Fibroblast of lung (primary cell): ENCODE results near the gene PPP1R12A. TPM values are rescaled to one million over a fixed set of nuclear protein-coding genes. Genes with fewer than 3 reads are reported as not detected.

Source experiments
- DNase-seq, 2 donors: peaks; one replicate each; pipeline versions ENCODE4 v3.0.0 to v3.0.0-alpha.2; 2010; ENCODE audit warnings: low read depth in 2 of 2
- H2AFZ ChIP-seq: 2 replicates; pipeline ENCODE4 v1.5.1; 2012; ENCODE audit warnings: low read length, control low read depth, inconsistent platforms
- H3K27ac ChIP-seq: 2 replicates; pipeline ENCODE4 v1.5.1; 2011; ENCODE audit warnings: low read length, control low read depth; ENCODE audit not compliant: insufficient read depth
- H3K27me3 ChIP-seq: 2 replicates; pipeline ENCODE4 v1.5.1; 2011; ENCODE audit warnings: mild to moderate bottlenecking, low read length; ENCODE audit not compliant: control insufficient read depth, insufficient read depth
- H3K36me3 ChIP-seq: 2 replicates; pipeline ENCODE4 v1.5.1; 2011; ENCODE audit warnings: low read length; ENCODE audit not compliant: control insufficient read depth, insufficient read depth
- H3K4me1 ChIP-seq: 2 replicates; pipeline ENCODE4 v1.5.1; 2011; ENCODE audit warnings: low read length; ENCODE audit not compliant: control insufficient read depth, insufficient read depth; ENCODE audit errors: extremely low read depth
- H3K4me2 ChIP-seq: 2 replicates; pipeline ENCODE4 v1.5.1; 2011; ENCODE audit warnings: low read length, control low read depth; ENCODE audit not compliant: insufficient read depth; ENCODE audit errors: extremely low read depth
- H3K4me3 ChIP-seq, 4 experiments: fragments of 200-600 bp in 1 of 4; sonication (generic) in 1 of 4; replicated peaks in 1 of 4; 2 replicates each; pipeline ENCODE4 v1.5.1; 2011 to 2016; ENCODE audit warnings: low read length in 4 of 4, low read depth in 3 of 4, mild to moderate bottlenecking in 3 of 4, control low read depth in 2 of 4, inconsistent platforms in 1 of 4, mixed read lengths in 1 of 4; ENCODE audit not compliant: insufficient read depth in 1 of 4; ENCODE audit errors: control extremely low read depth in 1 of 4
- H3K79me2 ChIP-seq: 2 replicates; pipeline ENCODE4 v1.5.1; 2012; ENCODE audit warnings: mild to moderate bottlenecking, low read length, inconsistent platforms; ENCODE audit not compliant: control insufficient read depth, insufficient read depth
- H3K9ac ChIP-seq: 2 replicates; pipeline ENCODE4 v1.5.1; 2011; ENCODE audit warnings: mild to moderate bottlenecking, low read length, control low read depth; ENCODE audit not compliant: insufficient read depth
- H3K9me3 ChIP-seq: 2 replicates; pipeline ENCODE4 v1.5.1; 2012; ENCODE audit warnings: low read depth, low read length; ENCODE audit not compliant: control insufficient read depth, insufficient read depth
- H4K20me1 ChIP-seq: 2 replicates; pipeline ENCODE4 v1.5.1; 2011; ENCODE audit warnings: low read length; ENCODE audit not compliant: control insufficient read depth, insufficient read depth; ENCODE audit errors: extremely low read depth
- EZH2 ChIP-seq: IDR thresholded peaks from 2 replicates; pipeline ENCODE4 v1.5.1; 2012; ENCODE audit warnings: low read length, control low read depth, mild to moderate bottlenecking; ENCODE audit errors: missing control alignments
- polyA plus RNA-seq, 2 donors: library from polyadenylated mRNA; depleted of rRNA in 1 of 2; stranded (reverse) in 1 of 2; unstranded in 1 of 2; fragments of >200 nt; gene quantifications; 2 replicates each; pipeline ENCODE4 v1.2.1, GENCODE V29; 2011 to 2012; ENCODE audit warnings: missing spikeins in 1 of 2
- total RNA-seq: library from RNA; depleted of rRNA; stranded (reverse); fragments of >200 nt; gene quantifications from 2 replicates; pipeline ENCODE4 v1.2.1, GENCODE V29; 2014
- TF ChIP-seq, protein P1 (sequence below), 2 donors: IDR thresholded peaks in 1 of 2; conservative IDR thresholded peaks in 1 of 2; 1 replicate in 1 of 2; 2 replicates in 1 of 2; pipeline ENCODE4 v1.5.1; 2011 to 2012; ENCODE audit warnings: low read length in 2 of 2, control low read depth in 1 of 2, inconsistent platforms in 1 of 2, low read depth in 1 of 2, mild to moderate bottlenecking in 1 of 2

PPP1R12A gene
- total and polyA plus RNA-seq, 2 donors (not counting 1 experiment from before 2014, with no cell fraction given), result 94.9 to 139 TPM

GRCh38 chr12:79773896-79774295 lies 161.0 kb downstream of the PPP1R12A start:
- no peaks in the 10 kb centered on the region for H3K27me3 ChIP-seq
- no peak overlapping the region for H3K9ac ChIP-seq
- no peak overlapping the region for H2AFZ ChIP-seq
- H3K4me2 ChIP-seq, result no peak overlapping the region
- no peak overlapping the region for H3K27ac ChIP-seq
- no peak for TF ChIP-seq EZH2
- TF ChIP-seq, protein P1, sequence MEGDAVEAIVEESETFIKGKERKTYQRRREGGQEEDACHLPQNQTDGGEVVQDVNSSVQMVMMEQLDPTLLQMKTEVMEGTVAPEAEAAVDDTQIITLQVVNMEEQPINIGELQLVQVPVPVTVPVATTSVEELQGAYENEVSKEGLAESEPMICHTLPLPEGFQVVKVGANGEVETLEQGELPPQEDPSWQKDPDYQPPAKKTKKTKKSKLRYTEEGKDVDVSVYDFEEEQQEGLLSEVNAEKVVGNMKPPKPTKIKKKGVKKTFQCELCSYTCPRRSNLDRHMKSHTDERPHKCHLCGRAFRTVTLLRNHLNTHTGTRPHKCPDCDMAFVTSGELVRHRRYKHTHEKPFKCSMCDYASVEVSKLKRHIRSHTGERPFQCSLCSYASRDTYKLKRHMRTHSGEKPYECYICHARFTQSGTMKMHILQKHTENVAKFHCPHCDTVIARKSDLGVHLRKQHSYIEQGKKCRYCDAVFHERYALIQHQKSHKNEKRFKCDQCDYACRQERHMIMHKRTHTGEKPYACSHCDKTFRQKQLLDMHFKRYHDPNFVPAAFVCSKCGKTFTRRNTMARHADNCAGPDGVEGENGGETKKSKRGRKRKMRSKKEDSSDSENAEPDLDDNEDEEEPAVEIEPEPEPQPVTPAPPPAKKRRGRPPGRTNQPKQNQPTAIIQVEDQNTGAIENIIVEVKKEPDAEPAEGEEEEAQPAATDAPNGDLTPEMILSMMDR (conservative IDR thresholded peaks at IDR 0.05 in 1 of 2, IDR thresholded peaks at IDR 0.05 in 1 of 2; ENCODE audit: low read depth in 1 of 2, low read length in 2 of 2), result no peak
- H3K4me1 ChIP-seq, result peaks cover 8% of the 10 kb centered on the region
- no peaks in the 10 kb centered on the region for H4K20me1 ChIP-seq
- no peak overlapping the region for H3K4me3 ChIP-seq
- H3K79me2 ChIP-seq, result no peaks in the 10 kb centered on the region
- H3K9me3 ChIP-seq, result no peaks in the 10 kb centered on the region
- H3K36me3 ChIP-seq, result no peaks in the 10 kb centered on the region
- DNase-seq, result no peak

- no peak for TF ChIP-seq EZH2
- TF ChIP-seq, protein P1 (conservative IDR thresholded peaks at IDR 0.05 in 1 of 2, IDR thresholded peaks at IDR 0.05 in 1 of 2; ENCODE audit: low read depth in 1 of 2, low read length in 2 of 2), result no peak
- Histone ChIP-seq H3K4me2 (no peak overlapping the region), H3K27me3 (no peaks in the 10 kb centered on the region), H3K9ac (no peak overlapping the region), H4K20me1 (no peaks in the 10 kb centered on the region), H3K4me1 (no peaks in the 10 kb centered on the region), H3K36me3 (no peaks in the 10 kb centered on the region), H2AFZ (no peak overlapping the region), H3K79me2 (no peaks in the 10 kb centered on the region), H3K4me3 (no peak overlapping the region), H3K9me3 (no peaks in the 10 kb centered on the region), H3K27ac (no peak overlapping the region)
- no peak for DNase-seq
These were observed 164.9 kb downstream of the PPP1R12A start for GRCh38 chr12:79769860-79770485.

DNA sequence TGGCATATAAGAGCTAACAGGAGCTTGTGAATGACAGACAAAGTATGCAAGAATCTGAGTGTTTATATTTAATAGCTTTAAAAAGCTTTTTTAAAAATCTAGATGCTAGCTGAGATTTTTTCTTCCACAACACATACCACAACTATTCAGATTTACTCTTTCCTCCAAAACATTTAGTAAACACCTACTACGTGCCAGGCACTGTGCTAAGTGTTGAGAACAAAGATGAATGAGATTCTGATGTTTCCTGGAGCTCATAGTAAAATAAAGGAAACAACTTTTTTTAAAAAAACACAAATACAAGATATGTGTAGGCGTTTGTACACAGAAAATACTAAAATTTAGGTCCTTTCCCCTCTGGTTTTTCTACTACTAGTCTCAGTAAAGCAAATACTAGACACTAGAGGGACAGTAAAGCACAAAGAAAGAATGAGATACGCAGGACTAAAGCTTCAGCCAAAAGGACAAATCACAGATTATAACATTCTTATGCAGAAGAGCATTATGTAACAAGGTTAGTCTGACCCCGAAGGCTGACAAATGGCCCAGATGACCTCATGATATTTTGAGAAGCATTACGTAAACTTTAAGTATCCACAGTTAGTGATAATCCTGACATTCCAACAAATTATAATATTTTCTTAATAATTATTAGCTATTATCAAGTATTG lies 165.6 kb downstream of the PPP1R12A start:
- Histone ChIP-seq H3K9ac (no peak overlapping the region), H3K27ac (no peak overlapping the region), H3K79me2 (no peaks in the 10 kb centered on the region), H3K4me3 (no peak overlapping the region), H2AFZ (no peak overlapping the region), H3K27me3 (no peaks in the 10 kb centered on the region), H3K9me3 (no peaks in the 10 kb centered on the region), H4K20me1 (no peaks in the 10 kb centered on the region), H3K4me1 (no peaks in the 10 kb centered on the region), H3K4me2 (no peak overlapping the region), H3K36me3 (no peaks in the 10 kb centered on the region)
- DNase-seq, result no peak
- TF ChIP-seq, protein P1 (conservative IDR thresholded peaks at IDR 0.05 in 1 of 2, IDR thresholded peaks at IDR 0.05 in 1 of 2; ENCODE audit: low read depth in 1 of 2, low read length in 2 of 2), result no peak
- TF ChIP-seq EZH2, result no peak
